Liver (tissue), 3 donors: Measurements from ENCODE around the gene THNSL1.

Experiments
- EGR1 ChIP-seq, 2 donors: IDR thresholded peaks; 2 replicates each; pipeline ENCODE4 v1.6.1; 2016 to 2018; ENCODE audit warnings: antibody characterized with exemption in 2 of 2, low read depth in 2 of 2
- GABPA ChIP-seq, 2 donors: IDR thresholded peaks in 1 of 2; conservative IDR thresholded peaks in 1 of 2; 2 replicates each; pipeline ENCODE4 v1.6.1; 2016; ENCODE audit warnings: antibody characterized with exemption in 2 of 2, mild to moderate bottlenecking in 1 of 2, moderate library complexity in 1 of 2
- JUND ChIP-seq, 2 donors: IDR thresholded peaks; 2 replicates each; pipeline ENCODE4 v1.6.1; 2016; ENCODE audit warnings: antibody characterized with exemption in 2 of 2
- SP1 ChIP-seq: IDR thresholded peaks from 2 replicates; pipeline ENCODE4 v1.6.1; 2018; ENCODE audit warnings: antibody characterized with exemption, mild to moderate bottlenecking
- TAF1 ChIP-seq: conservative IDR thresholded peaks from 2 replicates; pipeline ENCODE4 v1.6.1; 2016; ENCODE audit warnings: antibody characterized with exemption, mild to moderate bottlenecking
- TF ChIP-seq, protein P1 (sequence below): fragments of 150-350 bp; IDR thresholded peaks from 2 replicates; pipeline ENCODE4 v1.5.1; 2017; ENCODE audit warnings: improper control_type of control experiment, low read depth, low read length; ENCODE audit not compliant: missing input control
- TF ChIP-seq, protein P2 (sequence below): IDR thresholded peaks from 2 replicates; pipeline ENCODE4 v1.6.1; 2016; ENCODE audit warnings: antibody characterized with exemption
- TF ChIP-seq, protein P3 (sequence below): IDR thresholded peaks from 2 replicates; pipeline ENCODE4 v1.6.1; 2016; ENCODE audit warnings: antibody characterized with exemption
- TF ChIP-seq, protein P4 (sequence below): IDR thresholded peaks from 2 replicates; pipeline ENCODE4 v1.6.1; 2016; ENCODE audit warnings: antibody characterized with exemption, mild to moderate bottlenecking
- donor health status: healthy.
- donor health status: healthy.

DNA sequence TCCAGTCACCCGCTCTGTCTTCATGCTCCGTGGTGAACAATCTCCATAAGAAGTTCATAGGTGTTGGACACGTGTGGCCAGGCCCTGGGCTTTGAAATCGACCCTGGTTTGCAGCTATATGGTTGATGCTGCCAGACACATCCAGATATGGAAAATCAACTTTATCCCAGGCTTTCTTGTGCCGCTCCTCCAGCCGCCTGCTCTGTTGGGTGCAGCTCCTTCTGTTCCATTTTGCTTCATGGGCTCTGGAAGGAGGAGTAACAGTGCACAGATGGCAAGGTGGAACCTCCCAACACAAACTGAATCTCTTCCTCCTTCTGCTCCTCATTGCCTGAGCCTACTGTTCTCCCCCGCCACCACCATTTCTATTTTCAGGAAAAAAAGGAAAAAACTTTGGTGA is 44.7 kb downstream of the THNSL1 start:
- TF ChIP-seq, protein P1, sequence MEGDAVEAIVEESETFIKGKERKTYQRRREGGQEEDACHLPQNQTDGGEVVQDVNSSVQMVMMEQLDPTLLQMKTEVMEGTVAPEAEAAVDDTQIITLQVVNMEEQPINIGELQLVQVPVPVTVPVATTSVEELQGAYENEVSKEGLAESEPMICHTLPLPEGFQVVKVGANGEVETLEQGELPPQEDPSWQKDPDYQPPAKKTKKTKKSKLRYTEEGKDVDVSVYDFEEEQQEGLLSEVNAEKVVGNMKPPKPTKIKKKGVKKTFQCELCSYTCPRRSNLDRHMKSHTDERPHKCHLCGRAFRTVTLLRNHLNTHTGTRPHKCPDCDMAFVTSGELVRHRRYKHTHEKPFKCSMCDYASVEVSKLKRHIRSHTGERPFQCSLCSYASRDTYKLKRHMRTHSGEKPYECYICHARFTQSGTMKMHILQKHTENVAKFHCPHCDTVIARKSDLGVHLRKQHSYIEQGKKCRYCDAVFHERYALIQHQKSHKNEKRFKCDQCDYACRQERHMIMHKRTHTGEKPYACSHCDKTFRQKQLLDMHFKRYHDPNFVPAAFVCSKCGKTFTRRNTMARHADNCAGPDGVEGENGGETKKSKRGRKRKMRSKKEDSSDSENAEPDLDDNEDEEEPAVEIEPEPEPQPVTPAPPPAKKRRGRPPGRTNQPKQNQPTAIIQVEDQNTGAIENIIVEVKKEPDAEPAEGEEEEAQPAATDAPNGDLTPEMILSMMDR = no peak
- TF ChIP-seq TAF1 (no peak), SP1 (no peak), EGR1 (IDR thresholded peaks at IDR 0.05; ENCODE audit: low read depth in 2 of 2) (no peak), JUND (IDR thresholded peaks at IDR 0.05) (no peak), GABPA (IDR thresholded peaks at IDR 0.05 in 1 of 2, conservative IDR thresholded peaks at IDR 0.05 in 1 of 2) (no peak)
- TF ChIP-seq, protein P2, sequence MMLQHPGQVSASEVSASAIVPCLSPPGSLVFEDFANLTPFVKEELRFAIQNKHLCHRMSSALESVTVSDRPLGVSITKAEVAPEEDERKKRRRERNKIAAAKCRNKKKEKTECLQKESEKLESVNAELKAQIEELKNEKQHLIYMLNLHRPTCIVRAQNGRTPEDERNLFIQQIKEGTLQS = no peak
- TF ChIP-seq, protein P3, sequence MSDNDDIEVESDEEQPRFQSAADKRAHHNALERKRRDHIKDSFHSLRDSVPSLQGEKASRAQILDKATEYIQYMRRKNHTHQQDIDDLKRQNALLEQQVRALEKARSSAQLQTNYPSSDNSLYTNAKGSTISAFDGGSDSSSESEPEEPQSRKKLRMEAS = no peak
- TF ChIP-seq, protein P4, sequence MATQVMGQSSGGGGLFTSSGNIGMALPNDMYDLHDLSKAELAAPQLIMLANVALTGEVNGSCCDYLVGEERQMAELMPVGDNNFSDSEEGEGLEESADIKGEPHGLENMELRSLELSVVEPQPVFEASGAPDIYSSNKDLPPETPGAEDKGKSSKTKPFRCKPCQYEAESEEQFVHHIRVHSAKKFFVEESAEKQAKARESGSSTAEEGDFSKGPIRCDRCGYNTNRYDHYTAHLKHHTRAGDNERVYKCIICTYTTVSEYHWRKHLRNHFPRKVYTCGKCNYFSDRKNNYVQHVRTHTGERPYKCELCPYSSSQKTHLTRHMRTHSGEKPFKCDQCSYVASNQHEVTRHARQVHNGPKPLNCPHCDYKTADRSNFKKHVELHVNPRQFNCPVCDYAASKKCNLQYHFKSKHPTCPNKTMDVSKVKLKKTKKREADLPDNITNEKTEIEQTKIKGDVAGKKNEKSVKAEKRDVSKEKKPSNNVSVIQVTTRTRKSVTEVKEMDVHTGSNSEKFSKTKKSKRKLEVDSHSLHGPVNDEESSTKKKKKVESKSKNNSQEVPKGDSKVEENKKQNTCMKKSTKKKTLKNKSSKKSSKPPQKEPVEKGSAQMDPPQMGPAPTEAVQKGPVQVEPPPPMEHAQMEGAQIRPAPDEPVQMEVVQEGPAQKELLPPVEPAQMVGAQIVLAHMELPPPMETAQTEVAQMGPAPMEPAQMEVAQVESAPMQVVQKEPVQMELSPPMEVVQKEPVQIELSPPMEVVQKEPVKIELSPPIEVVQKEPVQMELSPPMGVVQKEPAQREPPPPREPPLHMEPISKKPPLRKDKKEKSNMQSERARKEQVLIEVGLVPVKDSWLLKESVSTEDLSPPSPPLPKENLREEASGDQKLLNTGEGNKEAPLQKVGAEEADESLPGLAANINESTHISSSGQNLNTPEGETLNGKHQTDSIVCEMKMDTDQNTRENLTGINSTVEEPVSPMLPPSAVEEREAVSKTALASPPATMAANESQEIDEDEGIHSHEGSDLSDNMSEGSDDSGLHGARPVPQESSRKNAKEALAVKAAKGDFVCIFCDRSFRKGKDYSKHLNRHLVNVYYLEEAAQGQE = no peak
